ENCODE data around the gene IL34.
"Not testable (repeated sequence)": the region's sequence is repeated elsewhere in the genome, so short reads cannot be mapped to it uniquely, and the experiment has no call there.

The IL34 gene

DNA sequence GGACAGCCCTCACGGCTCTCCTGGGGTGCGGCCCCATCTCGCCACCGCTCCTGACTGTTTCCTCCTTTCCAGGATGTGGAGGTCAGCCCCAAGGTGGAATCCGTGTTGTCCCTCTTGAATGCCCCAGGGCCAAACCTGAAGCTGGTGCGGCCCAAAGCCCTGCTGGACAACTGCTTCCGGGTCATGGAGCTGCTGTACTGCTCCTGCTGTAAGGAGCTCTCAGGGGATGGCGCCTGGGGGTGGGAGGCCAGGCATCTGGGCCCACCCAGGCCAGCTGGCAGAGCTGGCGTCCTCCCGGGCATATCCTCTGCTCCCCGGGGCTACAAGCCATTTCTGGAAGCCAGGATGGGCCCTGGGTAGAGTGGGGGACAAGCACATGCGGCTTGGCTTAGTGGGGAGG is 13.2 kb downstream of the IL34 start:
- DNase-seq (ENCODE audit: low read depth): no peak

DNA sequence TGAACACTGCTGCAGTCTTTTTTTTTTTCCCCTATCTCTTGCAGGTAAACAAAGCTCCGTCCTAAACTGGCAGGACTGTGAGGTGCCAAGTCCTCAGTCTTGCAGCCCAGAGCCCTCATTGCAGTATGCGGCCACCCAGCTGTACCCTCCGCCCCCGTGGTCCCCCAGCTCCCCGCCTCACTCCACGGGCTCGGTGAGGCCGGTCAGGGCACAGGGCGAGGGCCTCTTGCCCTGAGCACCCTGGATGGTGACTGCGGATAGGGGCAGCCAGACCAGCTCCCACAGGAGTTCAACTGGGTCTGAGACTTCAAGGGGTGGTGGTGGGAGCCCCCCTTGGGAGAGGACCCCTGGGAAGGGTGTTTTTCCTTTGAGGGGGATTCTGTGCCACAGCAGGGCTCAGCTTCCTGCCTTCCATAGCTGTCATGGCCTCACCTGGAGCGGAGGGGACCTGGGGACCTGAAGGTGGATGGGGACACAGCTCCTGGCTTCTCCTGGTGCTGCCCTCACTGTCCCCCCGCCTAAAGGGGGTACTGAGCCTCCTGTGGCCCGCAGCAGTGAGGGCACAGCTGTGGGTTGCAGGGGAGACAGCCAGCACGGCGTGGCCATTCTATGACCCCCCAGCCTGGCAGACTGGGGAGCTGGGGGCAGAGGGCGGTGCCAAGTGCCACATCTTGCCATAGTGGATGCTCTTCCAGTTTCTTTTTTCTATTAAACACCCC is 13.8 kb downstream of the IL34 start:
- DNase-seq (ENCODE audit: low read depth): no peak

DNA sequence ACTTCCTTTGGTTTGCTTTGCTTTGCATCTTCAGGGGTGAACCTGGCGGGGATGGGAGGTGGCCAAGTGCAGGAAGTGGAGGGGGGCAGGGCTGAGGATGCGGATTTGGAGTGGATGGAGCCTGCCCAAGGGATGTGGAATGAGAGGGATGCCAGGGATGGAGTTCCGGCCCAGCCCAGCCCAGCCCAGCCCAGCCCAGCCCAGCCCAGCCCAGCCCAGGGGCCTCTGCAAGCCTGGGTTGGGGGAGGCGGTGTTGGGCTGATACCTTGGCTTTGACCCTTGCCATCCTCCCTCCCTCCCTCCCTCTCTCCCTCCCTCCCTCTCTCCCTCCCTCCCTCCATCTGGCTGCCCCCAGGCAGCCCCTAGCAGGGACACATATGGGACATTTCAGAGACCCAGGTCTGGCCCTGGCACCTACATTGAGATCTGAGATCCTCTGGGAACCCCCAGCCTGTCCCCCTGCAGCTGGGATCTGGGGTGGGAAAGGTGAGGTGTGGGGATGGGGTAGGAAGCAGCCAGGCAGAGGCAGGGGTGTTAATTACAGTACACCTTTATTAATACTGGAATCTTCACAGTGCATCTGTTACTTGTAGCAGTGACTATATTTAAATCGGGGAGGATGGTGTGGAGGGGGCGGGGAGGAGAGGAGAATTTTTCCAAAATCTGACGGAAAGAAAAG is 14.5 kb downstream of the IL34 start:
- no peak for DNase-seq (ENCODE audit: low read depth)

DNA sequence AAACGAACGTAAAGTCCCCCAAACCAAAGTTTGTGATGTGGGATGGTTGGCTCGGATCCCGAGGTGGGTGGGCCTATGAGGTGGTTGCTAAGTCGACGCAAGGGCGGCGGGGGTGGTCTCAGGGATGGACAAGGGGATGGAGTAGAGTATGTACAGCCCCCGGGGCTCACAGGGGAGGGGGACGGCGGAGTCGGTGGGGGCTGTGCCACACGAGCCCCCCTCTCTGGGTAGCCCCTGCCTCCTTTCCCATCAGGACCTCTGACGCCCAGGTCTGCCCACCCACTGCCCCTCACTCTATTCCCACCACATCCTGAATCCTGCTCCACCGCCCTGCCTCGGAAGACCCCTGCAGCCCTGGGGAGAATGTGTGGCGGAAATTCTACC is 15.2 kb downstream of the IL34 start:
- no peak for DNase-seq (ENCODE audit: low read depth)

DNA sequence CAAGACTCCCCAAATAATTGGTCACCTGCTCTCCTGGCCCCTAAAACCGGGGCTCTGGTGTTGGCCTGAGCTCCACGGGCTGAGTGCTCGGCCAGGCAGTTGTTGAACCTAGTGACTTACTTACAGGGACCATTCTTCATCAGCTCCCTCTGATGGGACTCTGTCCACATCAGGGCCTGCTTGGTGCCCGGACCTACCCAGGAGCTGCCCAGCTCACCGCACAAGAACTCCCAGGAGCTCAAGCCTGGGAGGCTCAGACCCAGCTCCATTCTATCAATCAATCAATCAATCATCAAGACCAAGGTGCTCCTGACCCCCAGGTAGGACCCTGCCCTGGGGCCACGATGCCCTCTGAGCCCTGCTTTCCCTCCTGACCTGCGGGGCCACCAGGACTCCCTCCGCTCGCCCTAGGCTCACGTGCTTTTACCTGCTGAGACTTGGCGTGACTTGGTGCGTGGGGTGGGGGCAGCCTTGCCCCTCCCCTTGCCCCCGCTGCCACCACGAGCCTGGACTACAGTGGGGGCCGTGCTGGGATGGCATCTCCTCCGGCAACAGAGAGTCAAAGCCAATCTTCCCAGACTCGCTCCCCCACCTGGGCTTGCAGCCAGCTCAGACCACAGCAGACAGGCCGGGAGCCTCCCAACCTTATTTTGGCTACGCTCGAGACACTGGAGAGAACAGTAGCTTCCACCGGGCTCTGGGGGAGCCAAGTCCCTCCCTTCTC is 15.7 kb downstream of the IL34 start:
- DNase-seq (ENCODE audit: low read depth): no peak

DNA sequence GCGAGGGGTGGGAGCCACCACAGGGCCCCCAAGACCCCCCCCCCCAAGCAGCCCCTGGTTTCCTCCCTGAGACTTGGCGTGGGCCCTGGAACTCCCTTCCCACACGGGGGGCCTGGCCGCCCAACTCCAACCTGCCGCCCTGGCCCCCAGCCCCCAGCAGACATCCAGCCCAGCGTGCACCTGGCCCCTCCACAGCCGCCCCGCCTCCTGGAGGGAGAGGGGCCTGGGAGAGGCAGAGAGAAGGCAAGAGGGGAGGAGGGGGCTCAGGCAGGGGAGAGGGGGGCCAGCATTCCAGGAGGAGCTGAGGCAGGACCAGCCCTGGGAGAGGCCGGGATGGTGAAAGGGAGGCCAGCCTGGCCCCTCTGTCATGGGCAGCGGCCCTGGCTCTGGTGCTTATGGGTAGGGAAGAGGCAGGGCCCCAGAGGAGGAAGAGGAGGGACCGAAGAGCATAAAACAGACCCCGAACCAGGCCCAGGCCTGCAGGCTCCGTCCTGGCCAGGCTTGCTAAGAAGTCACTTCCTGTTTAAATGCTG is 16.7 kb downstream of the IL34 start:
- DNase-seq (ENCODE audit: low read depth): no peak

DNA sequence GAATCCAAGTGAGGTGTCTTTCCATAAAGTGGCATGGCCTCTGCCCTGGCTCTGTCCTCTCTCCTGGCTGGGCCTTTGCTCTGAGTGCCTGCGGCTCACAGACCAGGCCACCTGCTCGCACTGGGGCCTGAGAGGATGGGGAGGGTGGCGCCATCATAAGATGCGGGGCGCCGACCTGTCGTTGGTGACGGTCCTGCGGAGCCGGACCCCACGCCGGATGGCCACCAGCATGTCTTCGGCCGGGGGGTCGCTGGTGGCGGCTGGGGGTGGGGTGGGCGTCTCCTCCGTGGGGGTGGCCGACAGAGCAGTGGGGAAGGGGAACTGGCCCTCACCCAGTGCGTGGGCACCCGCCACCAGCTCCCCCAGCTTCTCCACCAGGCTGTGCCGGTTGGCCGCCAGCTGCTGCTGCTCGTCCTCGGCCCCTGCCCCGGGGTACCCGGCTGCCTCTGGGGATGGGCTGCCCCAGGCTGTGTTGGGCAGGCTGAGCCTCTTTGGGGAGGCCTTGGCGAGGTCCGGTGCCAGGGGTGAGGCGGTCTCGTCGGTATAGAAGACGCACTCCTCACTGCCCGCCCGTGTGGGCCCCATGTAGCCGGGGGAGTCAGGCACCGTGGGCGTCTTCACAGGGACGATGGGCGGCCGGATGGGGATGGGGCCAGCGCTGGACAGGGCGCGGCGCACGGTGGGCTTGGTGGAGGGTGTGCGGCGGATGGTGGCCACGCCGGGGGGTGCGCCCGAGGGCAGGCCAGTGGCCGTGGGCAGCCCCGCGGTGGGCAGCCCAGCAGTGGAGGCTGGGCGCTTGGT is 17.4 kb downstream of the IL34 start:
- DNase-seq (ENCODE audit: low read depth): no peak

DNA sequence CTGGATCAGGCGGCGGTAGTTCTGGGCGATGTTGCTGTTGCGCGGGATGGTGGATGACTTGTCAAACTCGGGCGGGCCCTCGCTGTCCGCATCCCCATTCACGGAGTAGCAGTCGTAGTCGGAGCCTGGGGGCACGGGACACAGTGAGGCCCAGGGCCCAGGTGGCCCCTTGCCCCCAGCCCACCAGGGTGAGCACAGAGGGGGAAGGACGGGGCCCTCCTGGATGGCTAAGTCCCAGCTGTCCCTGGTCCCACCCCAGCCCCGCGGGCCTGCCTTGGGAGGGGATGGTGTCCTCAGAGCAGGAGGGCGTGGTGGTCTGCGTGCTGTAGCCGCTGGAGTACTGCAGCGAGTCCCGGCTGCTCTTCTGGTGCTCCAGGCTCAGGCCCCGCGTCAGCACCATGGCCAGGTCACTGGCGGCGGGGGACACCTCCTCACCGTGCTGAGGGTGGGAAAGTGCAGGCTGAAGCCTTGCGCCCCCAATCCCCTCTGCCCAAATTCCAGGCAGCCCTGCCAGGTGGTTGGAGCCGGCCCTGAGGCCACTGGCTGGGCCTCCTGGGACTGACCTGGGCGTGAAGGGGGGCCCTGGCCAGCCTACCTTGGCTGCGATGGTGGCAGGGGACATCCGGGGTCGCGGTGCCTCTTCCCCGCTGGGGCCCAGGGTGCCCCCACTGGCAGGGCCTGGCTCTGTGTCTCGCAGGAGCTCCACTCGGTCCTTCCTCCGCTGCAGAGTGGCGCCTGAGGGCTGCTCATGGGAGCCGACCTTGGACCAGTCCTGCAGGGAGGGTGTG is 18.2 kb downstream of the IL34 start:
- DNase-seq (ENCODE audit: low read depth): no peak

DNA sequence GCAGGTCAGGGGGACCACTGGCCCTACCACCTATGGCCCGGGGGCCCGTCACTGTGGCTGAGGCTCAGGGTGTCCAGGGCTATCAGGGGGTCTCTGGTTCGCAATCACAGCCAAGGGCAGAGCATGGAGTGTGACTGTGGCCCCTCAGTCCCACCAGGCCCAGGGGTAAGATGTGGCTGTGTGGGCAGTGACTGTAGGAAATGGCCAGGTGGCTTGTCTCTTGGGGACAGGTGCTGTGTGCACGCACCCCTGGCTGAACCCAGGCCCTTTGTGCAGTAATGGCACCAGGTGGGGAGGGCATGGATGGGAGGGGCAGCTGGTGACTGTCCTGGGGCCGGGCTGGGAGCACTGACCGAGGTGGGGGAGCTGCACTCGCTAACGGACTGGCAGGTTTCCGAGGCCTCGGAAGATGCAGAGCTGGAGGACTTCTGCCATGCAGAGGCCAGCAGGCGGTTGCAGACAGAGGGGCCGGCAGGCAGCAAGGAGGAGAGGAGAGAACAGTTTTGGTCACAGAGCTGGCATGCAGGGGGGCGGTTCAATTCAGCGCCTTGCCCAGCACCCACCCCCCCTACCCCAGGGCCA is 18.8 kb downstream of the IL34 start:
- no peak for DNase-seq (ENCODE audit: low read depth)

DNA sequence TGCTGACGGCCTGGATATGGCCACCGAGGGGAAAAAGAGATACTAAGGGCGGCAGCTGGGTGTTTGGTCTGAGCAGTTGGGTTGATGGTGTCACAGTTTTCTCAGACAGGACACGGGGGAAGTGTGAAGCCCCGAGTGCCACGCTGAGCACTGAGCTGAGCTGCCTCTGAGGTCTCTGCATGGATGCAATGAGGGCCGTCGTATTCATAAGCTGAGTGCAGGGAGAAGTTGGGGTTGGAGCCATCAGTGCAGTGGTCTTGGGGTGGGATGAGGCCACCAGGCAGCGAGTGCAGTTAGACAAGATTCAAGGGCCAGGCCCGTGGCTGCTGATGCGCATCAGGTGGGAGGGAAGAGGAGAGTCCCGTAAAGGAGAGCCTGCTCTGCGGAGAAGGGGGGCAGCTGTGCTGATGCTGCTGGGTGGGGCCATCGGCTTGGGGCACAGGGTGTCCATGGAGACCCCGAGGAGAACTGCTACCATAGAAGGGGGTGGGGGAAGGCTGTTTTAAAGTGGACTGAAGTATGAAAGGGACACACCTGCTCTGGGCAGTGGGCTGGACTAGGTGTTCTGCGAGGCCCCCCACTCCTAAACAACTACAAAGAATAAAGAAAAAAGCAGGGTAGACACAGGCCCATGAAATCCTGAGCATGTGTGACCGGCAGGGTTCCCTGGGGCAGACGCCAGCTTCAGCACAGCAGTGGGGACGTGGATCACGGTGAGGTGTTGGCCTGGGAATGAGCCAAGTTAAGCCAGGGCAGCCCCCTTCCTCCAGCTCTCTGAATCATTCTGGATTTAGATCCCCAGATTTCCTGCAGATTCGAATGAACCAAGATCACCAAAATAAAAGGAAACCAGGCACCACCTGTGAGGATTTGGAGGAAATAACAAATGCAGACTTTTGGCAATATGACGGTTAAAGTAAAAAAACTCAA is 19.7 kb downstream of the IL34 start:
- DNase-seq (ENCODE audit: low read depth): no peak

DNA sequence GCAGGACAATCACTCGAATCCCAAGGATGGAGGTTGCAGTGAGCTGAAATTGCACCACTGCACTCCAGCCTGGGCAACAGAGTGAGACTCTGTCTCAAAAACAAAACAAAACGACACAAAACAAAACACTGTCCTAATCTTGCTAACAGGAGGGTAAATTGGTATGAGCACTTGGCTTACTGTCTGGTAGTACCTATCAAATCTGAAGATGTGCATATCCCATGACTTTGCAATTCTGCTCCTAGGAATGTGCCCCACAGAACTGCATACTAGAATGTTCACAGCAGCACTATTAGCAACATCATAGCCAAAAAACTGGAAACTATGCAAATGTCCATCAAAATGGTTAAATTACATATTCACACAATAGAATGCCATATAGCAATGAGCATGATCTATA is 23.8 kb downstream of the IL34 start:
- DNase-seq (ENCODE audit: low read depth): no peak

DNA sequence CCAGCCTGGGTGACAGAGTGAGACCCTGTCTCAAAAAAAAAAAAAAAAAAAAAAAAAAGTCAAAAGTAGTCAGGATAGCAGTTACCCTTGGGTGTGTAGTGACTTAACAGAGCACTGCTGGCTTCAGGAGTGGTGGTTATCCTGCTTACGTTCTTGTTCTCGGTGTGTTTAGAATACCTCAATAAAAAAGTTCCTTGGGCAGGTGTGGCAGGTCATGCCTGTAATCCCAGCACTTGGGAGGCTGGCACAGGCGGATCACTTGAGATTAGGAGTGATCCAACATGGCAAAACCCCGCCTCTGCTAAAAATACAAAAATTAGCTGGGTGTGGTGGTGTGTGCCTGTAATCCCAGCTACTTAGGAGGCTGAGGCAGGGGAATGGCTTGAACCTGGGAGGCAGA is 24.6 kb downstream of the IL34 start:
- DNase-seq (ENCODE audit: low read depth): not testable (repeated sequence)

DNA sequence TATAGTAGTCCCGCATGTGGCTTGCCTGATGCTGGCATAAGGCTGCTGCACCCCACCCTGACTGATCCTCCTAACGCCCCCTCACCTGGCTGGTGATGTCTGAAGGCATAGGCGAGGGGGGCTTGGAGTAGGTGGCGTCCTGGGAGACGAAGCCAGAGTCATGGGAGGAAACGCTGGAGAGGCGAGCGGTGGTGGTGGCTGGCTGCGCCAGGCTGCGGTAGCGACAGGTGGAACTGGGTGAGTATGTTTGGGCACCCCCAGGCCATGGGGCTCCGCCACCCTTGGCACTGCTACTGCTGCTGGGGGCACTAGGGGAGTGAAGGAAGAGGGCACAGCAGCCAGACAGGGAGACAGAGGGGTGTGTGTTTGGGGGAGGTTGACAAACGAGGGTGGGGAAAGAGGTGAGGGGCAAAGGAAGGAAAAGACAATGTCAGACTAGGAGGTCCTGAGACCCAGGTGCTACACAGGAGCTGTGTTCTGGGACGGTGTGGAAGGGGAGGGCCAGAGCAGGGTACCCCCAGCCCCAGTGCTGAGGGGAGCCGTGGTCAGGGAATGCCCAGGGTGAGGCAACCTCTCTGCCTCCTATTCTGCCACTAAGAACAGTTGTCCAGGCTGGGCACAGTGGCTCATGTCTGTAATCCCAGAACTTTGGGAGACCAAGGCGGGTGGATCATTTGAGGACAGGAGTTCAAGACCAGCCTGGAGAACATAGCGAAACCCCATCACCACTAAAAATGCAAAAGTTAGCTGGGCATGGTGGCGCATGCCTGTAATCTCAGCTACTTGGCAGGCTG is 28.1 kb downstream of the IL34 start:
- no peak for DNase-seq (ENCODE audit: low read depth)

DNA sequence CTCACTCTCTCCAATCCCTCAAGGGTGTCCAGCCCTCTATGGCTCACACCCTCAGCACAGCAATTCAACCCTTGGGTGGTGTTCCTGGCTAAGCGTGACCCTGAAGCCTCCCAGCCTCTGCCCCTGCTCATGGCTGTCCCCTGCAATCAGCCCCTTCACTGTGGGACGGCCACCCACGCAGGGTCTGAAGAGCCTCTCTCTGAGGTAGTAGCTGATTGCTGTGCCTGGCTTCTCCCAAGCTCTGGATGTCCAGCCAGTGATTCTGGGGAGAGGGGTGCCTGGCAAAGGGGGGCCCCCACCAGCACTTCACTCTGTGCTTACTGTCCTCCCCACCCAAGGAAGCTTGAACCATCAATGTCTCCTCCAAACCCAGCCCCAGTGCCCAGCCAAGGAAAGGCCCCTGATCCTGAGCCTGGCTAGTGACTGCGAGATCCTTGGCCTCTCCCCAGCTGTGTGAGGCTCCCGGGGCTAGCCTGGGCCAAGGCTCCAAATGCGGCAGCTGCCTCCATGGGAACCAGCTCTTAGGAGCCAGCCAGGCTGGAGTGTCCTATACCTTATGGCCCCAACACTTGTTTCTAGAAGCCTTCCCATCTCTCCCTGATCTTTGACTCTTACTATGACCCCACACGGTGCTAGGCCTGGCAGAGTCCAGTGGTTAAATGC is 29.6 kb downstream of the IL34 start:
- DNase-seq (ENCODE audit: low read depth): no peak

DNA sequence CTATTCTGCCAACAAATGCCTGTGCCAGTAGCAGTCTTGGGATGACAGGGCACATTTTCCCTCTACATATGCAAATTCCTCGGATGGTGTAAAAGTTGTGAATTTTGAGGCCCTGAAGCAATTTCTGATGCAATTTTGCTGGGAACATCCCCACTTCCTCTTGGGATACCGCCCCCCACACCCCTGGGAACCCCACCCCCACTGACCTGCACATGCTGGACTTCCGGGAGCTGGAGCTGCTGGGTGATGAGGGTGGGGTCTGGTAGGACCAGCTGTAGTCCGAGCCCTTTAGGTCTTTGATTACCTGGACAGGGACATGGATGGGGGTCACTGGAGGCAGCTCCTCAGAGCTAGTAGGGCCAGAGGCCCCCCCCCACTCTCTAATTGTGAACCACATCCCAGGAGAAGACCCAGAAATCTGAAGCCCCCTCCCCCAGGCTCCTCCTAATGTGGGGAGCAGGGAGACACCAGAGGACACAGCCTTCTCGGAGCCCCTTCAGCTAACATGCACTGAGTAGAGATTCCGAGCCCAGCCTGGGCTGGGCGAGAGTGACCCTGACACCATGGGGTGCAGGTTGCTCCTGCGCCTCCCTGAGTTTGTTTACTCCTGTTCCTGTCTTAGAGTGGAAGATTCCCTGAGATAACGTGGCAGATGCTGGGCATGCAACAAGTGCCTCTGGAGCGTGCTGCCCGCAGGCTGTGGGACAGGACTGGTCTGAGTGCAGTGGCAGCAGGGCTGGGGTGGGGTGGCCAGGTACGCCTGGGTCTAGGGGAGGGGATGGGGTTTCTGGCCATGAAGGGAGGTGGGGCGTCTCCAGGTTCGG is 30.5 kb downstream of the IL34 start:
- no peak for DNase-seq (ENCODE audit: low read depth)

DNA sequence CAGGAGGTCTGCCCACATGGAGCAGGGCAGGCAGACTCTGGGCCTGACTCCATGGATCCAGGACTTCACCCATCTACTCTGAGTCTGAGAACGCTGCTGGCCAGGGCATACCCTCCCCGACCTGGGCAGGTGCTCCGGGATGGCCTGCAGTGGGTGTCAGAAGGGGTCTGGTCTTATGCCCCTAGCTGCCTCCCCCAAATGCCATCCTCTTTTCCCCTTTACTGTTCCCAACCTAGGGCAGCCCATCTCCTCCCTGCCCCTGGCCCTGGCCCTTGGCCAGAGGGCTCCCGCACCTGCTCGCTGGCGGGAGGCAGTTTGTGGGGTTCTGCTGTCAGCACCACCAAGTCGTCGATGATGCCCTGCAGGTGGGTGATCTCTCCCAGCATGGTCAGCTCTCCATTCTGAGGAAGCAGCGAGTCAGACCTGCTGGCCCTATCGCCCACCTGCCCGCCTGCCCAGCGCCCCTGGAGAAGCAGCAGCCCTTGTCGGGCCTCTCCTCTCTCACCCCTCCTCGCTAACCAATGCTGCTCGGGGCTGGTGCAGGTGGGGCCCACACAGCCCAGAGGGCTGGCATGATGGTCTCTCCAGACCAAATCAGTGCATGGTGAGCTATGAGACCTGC is 31.3 kb downstream of the IL34 start:
- no peak for DNase-seq (ENCODE audit: low read depth)

All from GM04504 (cell line).